ENCODE data around the gene ATP5ME.

ATP5ME gene

DNA sequence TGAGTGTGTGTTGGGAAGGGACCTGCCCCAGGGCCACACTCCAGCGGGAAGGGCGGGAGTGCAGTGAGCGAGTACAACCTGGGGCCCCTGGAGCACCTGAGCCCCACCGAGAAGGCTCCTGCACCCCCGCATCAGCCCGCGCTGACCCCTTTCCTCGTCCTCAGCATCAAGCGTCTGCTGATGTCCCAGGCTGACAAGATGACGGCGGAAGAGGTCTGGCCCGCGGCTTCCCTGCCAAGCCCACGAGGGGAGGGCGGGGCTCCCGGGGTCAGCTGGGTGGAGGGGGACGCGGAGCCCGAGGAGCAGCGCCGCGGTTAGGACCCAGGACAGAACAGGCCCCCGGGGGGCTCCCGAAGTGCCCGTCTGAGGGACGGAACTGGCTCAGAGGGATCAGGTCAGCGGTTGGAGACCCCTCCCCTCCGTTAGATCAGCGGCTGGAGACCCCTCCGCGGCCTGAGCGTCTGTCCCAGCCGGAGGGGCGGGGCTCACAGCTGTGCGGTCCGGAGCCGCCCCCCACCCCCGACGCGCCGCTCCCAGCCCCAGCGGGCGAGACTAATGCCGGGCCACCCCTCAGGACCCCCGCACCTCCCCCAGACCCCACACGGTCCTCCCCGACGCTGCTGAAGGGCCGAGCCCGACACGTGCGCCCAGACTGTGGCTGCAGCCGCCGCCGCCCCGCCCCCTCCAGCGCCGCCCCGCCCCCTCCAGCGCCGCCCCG, 7.0 kb upstream of the ATP5ME start:
- no peak for DNase-seq (ENCODE audit: low spot score)
- TF ChIP-seq, protein P1, sequence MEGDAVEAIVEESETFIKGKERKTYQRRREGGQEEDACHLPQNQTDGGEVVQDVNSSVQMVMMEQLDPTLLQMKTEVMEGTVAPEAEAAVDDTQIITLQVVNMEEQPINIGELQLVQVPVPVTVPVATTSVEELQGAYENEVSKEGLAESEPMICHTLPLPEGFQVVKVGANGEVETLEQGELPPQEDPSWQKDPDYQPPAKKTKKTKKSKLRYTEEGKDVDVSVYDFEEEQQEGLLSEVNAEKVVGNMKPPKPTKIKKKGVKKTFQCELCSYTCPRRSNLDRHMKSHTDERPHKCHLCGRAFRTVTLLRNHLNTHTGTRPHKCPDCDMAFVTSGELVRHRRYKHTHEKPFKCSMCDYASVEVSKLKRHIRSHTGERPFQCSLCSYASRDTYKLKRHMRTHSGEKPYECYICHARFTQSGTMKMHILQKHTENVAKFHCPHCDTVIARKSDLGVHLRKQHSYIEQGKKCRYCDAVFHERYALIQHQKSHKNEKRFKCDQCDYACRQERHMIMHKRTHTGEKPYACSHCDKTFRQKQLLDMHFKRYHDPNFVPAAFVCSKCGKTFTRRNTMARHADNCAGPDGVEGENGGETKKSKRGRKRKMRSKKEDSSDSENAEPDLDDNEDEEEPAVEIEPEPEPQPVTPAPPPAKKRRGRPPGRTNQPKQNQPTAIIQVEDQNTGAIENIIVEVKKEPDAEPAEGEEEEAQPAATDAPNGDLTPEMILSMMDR (IDR thresholded peaks at IDR 0.05) = no peak
- Histone ChIP-seq H3K27ac (no peak overlapping the region), H3K4me3 (peak overlapping the region; percentile 73)

- no peak for DNase-seq (ENCODE audit: low spot score)
- Histone ChIP-seq H3K27ac (no peak overlapping the region), H3K4me3 (peak overlapping the region; percentile 73)
- TF ChIP-seq, protein P1 (IDR thresholded peaks at IDR 0.05) = no peak
Measured at GRCh38 chr4:680551-680927, 6.5 kb upstream of the ATP5ME start.

DNA sequence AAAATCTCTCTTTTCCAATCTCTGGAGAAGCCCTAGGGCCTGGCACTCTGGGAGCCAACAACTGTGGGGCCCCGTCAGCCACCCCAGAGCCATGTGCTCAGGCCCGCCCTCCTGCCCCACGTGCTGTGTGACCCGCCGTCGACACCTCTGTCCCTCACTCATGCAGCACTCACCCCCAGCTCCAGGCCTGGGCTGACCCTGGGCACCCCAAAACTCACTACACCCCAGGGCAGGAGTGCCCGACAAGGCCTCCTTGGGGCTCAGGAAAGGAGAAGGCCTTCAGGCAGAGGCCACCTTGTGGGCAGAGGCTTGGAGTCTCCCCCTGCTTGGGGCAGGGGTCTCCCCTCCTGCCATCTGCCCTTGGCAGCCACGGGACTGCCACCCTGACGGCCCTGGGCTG, 6.0 kb upstream of the ATP5ME start:
- Histone ChIP-seq H3K27ac (no peak overlapping the region), H3K4me3 (no peak overlapping the region)
- TF ChIP-seq, protein P1 (IDR thresholded peaks at IDR 0.05) = no peak
- DNase-seq (ENCODE audit: low spot score) = no peak

- TF ChIP-seq, protein P1 (IDR thresholded peaks at IDR 0.05) = no peak
Measured at GRCh38 chr4:679629-680028, 5.6 kb upstream of the ATP5ME start.

DNA sequence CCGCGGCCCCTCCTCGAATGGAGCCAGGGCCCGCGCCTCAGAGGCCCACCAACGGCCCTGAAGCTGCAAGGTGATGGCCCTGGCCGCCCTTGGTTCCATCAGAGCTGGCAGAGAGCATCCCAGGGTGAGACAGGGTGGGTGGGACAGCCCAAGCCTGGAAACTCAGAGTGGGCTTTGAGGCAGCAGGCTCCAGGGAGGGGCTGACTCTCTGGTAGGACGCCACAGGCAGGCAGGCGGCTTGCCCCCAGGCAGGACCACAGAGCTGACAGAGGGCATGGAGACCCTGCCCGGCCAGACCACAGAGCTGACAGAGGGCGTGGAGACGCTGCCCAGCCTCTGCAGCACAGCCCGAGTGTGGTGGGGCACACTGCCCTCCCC, 5.0 kb upstream of the ATP5ME start:
- no peak for DNase-seq (ENCODE audit: low spot score)
- Histone ChIP-seq H3K27ac (no peak overlapping the region), H3K4me3 (no peak overlapping the region)
- TF ChIP-seq, protein P1 (IDR thresholded peaks at IDR 0.05) = no peak

More at GRCh38 chr4:679629-680028, 5.6 kb upstream of the ATP5ME start:
- H3K4me3 ChIP-seq = no peak overlapping the region
- DNase-seq (ENCODE audit: low spot score) = no peak
- no peak overlapping the region for H3K27ac ChIP-seq

DNA sequence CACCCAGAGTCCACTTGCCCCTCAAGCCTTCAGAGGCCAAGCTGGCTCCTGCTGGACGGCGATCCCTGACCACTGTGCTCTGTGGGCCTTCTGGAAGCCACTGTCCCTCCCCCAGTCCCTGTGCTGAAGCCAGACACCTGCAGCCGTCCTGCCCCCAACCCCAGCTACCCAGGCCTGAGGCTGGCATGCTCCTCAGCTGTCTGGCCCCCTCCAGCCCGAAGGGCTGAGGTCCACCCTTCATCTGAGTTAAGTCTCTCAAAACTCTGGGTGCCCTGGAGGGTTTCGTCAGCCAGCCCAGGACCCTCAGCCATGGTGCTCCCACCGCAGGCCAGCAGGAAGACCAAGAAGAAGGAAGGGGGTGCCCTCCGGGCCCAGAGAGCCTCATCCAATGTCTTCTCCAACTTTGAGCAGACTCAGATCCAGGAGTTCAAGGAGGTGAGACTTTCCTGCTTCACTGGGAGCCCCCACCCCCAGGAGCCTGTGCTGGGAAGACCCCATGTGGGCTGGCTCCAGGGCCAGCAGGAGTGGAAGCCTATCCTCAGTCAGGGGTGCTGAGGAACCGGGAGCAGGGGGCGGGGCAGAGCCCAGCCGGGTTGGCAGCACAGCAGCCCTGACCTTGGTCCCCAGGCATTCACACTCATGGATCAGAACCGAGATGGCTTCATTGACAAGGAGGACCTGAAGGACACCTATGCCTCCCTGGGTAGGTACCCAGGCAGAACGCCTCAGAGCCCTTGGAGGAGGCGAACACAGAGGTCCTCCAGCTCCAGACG, 4.4 kb upstream of the ATP5ME start:
- TF ChIP-seq, protein P1 (IDR thresholded peaks at IDR 0.05) = no peak
- DNase-seq (ENCODE audit: low spot score) = no peak
- H3K4me3 ChIP-seq = no peak overlapping the region
- no peak overlapping the region for H3K27ac ChIP-seq

Data from coronary artery (tissue), 2 donors.